Measurements from ENCODE around the gene NDUFB2. TPM values are rescaled to one million over a fixed set of nuclear protein-coding genes. Genes with fewer than 3 reads are reported as not detected.

The NDUFB2 gene
- polyA plus RNA-seq, 4 donors = 171 to 779 (median 479) TPM

DNA sequence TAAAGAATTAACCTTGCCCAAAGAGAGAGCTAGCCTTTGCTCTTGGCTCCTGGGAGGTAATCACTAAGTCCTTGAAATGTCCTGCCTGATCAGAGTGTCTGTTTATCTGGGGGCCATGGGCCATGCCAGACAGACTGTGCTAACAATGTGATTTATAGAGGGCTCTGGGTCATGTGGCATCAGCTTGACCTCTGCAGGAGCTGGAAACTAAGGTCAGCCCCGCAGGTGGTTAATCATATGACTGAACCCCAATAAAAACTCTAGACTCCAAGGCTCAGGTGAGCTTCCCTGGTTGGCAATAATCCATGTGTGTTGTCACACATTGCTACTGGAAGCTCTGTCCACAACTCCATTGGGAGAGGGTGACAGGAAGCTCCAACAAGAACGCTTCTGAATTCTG is 47.5 kb downstream of the NDUFB2 start:
- no peak overlapping the region for H3K4me3 ChIP-seq (ENCODE audit: low read depth in 1 of 3, low read length in 3 of 3)
- H3K27ac ChIP-seq (ENCODE audit: low read depth in 1 of 3, low read length in 2 of 3) = peak overlapping the region in 1 of 3 donors; percentile 70
- H3K4me1 ChIP-seq (ENCODE audit: control insufficient read depth in 3 of 3, insufficient read depth in 2 of 3, low read depth in 1 of 3, low read length in 2 of 3) = no peaks in the 10 kb centered on the region
- FAIRE-seq (no peak), DNase-seq (peak; percentile 63 to 76)
- peaks cover 2 to 4% (median 4%) of the 10 kb centered on the region in 3 donors for H3K36me3 ChIP-seq (ENCODE audit: control insufficient read depth in 3 of 3, insufficient read depth in 2 of 3, low read depth in 1 of 3, low read length in 3 of 3)
- WGBS, 3 donors = 74 to 84% (median 75%) methylated on average over 2 of the region's 2 CpGs
- no peaks in the 10 kb centered on the region for H3K27me3 ChIP-seq (ENCODE audit: control insufficient read depth in 3 of 3, insufficient read depth in 3 of 3, low read length in 3 of 3)
- no peaks in the 10 kb centered on the region for H3K9me3 ChIP-seq (ENCODE audit: control insufficient read depth in 2 of 2, insufficient read depth in 1 of 2, low read depth in 1 of 2, low read length in 1 of 2)

DNA sequence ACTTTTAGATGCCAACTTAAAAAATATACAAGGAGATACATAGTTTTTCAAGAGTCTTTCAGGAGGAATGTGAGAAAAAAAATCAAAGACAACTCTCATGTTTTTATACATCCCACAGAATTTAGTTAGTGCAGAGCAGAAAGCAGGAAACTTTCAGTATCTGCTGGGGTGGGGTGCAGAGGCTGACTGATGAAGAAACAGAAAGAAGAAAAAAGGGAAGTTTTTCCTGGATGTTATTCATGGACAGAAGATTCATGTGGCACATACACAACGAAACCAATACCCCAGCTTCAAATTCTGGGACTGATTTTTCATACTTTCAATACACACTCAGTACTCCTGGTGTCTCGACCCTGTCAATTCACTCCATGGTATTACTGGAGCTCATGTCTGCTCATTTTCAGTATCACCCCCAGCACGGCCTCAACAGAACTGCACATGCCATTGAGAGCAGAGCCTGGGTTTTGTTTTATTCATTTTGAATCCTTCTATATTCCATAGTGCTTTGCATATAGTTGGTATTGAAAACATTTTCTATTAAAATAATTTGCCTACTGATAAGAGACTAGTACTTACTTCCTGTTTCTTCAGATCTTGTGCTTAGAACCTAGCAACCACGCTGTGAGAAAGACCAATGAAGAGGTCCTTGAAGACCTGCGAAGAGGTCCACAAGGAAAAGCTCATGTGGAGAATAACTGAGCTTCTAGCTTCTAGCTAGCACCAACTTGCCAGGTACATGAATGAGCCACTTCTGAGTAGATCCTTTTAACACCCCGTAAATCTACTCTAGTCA is 49.0 kb downstream of the NDUFB2 start:
- H3K4me1 ChIP-seq (ENCODE audit: control insufficient read depth in 3 of 3, insufficient read depth in 2 of 3, low read depth in 1 of 3, low read length in 2 of 3) = no peaks in the 10 kb centered on the region
- FAIRE-seq (no peak), DNase-seq (no peak)

DNA sequence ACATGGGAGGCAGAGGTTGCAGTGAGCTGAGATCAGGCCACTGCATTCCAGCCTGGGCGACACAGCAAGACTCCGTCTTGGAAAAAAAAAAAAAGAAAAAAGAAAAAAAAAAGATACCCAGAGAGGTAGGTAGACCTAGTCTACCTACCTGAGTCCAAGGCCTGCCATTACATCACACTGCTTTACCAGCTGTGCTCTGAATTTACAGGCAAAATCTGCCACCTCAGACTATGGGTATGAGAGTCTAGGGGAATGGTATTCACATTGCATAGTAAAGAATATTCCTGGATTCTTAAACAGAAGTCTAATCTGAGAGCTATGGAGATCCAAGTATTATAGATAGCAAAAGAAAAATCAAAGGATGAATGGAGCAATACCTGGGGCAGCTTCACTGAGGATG is 50.2 kb downstream of the NDUFB2 start:
- FAIRE-seq (no peak), DNase-seq (no peak)
- H3K27ac ChIP-seq (ENCODE audit: low read depth in 1 of 3, low read length in 2 of 3) = no peak overlapping the region
- no peaks in the 10 kb centered on the region for H3K27me3 ChIP-seq (ENCODE audit: control insufficient read depth in 3 of 3, insufficient read depth in 3 of 3, low read length in 3 of 3)
- H3K9me3 ChIP-seq (ENCODE audit: control insufficient read depth in 2 of 2, insufficient read depth in 1 of 2, low read depth in 1 of 2, low read length in 1 of 2) = no peaks in the 10 kb centered on the region
- H3K36me3 ChIP-seq (ENCODE audit: control insufficient read depth in 3 of 3, insufficient read depth in 2 of 3, low read depth in 1 of 3, low read length in 3 of 3) = peaks cover 0 to 4% (median 2%) of the 10 kb centered on the region in 3 donors
- WGBS, 3 donors = 95 to 100% (median 98%) methylated on average over 2 of the region's 2 CpGs
- H3K4me3 ChIP-seq (ENCODE audit: low read depth in 1 of 3, low read length in 3 of 3) = no peak overlapping the region
- H3K4me1 ChIP-seq (ENCODE audit: control insufficient read depth in 3 of 3, insufficient read depth in 2 of 3, low read depth in 1 of 3, low read length in 2 of 3) = no peaks in the 10 kb centered on the region

More for the DNA sequence above, 49.0 kb downstream of the NDUFB2 start:
- H3K27ac ChIP-seq (ENCODE audit: low read depth in 1 of 3, low read length in 2 of 3) = no peak overlapping the region
- H3K36me3 ChIP-seq (ENCODE audit: control insufficient read depth in 3 of 3, insufficient read depth in 2 of 3, low read depth in 1 of 3, low read length in 3 of 3) = peaks cover 0 to 4% (median 2%) of the 10 kb centered on the region in 3 donors
- 88 to 95% (median 93%) methylated on average over 6 of the region's 6 CpGs for WGBS, 3 donors
- no peaks in the 10 kb centered on the region for H3K27me3 ChIP-seq (ENCODE audit: control insufficient read depth in 3 of 3, insufficient read depth in 3 of 3, low read length in 3 of 3)
- no peaks in the 10 kb centered on the region for H3K9me3 ChIP-seq (ENCODE audit: control insufficient read depth in 2 of 2, insufficient read depth in 1 of 2, low read depth in 1 of 2, low read length in 1 of 2)
- no peak overlapping the region for H3K4me3 ChIP-seq (ENCODE audit: low read depth in 1 of 3, low read length in 3 of 3)

DNA sequence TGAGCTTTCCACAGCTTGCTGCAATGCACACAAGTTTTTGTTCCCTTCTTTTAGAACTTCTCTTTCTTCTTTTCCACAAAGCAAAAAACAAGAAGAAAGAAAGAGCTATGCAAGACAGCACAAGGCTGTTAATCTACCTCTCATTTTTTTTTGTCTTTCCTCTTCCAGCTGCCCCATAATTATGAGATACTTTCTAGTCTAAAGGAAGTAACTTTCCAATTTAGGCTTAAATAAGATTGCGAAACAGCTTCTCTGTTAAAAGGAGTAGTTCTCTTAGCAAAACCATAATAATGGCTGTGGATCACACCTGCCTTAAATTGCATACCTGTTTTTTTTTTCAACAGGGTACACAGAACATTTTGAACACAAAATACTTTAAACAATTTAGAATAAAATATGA is 56.0 kb downstream of the NDUFB2 start:
- no peak overlapping the region for H3K27ac ChIP-seq (ENCODE audit: low read depth in 1 of 3, low read length in 2 of 3)
- H3K4me3 ChIP-seq (ENCODE audit: low read depth in 1 of 3, low read length in 3 of 3) = no peak overlapping the region
- DNase-seq = no peak
- H3K9me3 ChIP-seq (ENCODE audit: control insufficient read depth in 2 of 2, insufficient read depth in 1 of 2, low read depth in 1 of 2, low read length in 1 of 2) = no peaks in the 10 kb centered on the region
- H3K27me3 ChIP-seq (ENCODE audit: control insufficient read depth in 3 of 3, insufficient read depth in 3 of 3, low read length in 3 of 3) = no peaks in the 10 kb centered on the region
- no peak for FAIRE-seq
- no peaks in the 10 kb centered on the region for H3K4me1 ChIP-seq (ENCODE audit: control insufficient read depth in 3 of 3, insufficient read depth in 2 of 3, low read depth in 1 of 3, low read length in 2 of 3)
- peaks cover 0 to 5% (median 2%) of the 10 kb centered on the region in 3 donors for H3K36me3 ChIP-seq (ENCODE audit: control insufficient read depth in 3 of 3, insufficient read depth in 2 of 3, low read depth in 1 of 3, low read length in 3 of 3)
- 94 to 100% (median 100%) methylated on average over 1 of the region's 1 CpG for WGBS, 3 donors

DNA sequence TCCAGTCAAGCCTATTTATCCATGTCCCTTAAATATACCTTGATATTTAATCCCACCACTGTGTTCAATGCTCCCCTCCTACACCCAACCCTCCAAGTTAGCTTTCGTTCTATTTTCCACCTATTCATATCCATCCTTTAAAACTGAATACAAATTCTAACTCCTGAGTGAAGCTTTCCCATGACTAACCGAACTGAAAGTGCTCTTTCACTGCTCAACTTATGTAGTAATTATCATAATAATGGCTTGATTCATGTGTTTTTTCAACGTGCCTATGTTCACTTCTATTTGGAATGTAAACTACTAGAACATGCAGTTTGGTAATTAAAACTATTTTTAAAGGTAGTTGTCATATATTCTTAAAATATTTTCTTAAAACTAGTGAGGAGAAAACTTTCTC is 58.0 kb downstream of the NDUFB2 start:
- FAIRE-seq (no peak), DNase-seq (no peak)
- Histone ChIP-seq H3K4me1 (ENCODE audit: control insufficient read depth in 3 of 3, insufficient read depth in 2 of 3, low read depth in 1 of 3, low read length in 2 of 3) (no peaks in the 10 kb centered on the region), H3K27me3 (ENCODE audit: control insufficient read depth in 3 of 3, insufficient read depth in 3 of 3, low read length in 3 of 3) (no peaks in the 10 kb centered on the region), H3K36me3 (ENCODE audit: control insufficient read depth in 3 of 3, insufficient read depth in 2 of 3, low read depth in 1 of 3, low read length in 3 of 3) (peaks cover 0 to 12% (median 2%) of the 10 kb centered on the region in 3 donors), H3K9me3 (ENCODE audit: control insufficient read depth in 2 of 2, insufficient read depth in 1 of 2, low read depth in 1 of 2, low read length in 1 of 2) (peaks cover 0 to 1% of the 10 kb centered on the region in 2 donors), H3K4me3 (ENCODE audit: low read depth in 1 of 3, low read length in 3 of 3) (no peak overlapping the region), H3K27ac (ENCODE audit: low read depth in 1 of 3, low read length in 2 of 3) (no peak overlapping the region)
- WGBS, 3 donors = 73 to 80% (median 80%) methylated on average over 3 of the region's 3 CpGs

Other genes with a start within 250 kb of the NDUFB2 start
- gene MKRN1, start 217.2 kb upstream of the NDUFB2 start, polyA plus RNA-seq = 10 to 100 TPM; 57.7 to 90.4 (median 70.1) TPM
- gene DENND2A, start 55.9 kb upstream of the NDUFB2 start, polyA plus RNA-seq = 1 to 10 TPM in 3 of 4 donors, not detected in 1; 3.0 to 7.0 (median 5.7) TPM
- 10 to 100 TPM in 2 of 4 donors, 1 to 10 TPM in 2; 7.6 to 20.1 (median 12.2) TPM for gene ADCK2, start 23.8 kb upstream of the NDUFB2 start, polyA plus RNA-seq
- gene BRAF, start 228.2 kb downstream of the NDUFB2 start, polyA plus RNA-seq = 10 to 100 TPM in 1 of 4 donors, 1 to 10 TPM in 3; 1.6 to 27.2 (median 4.3) TPM